Thoracic aorta (tissue), 2 donors: ENCODE measurements around the gene SERINC1. TPM values are rescaled to one million over a fixed set of nuclear protein-coding genes. Genes with fewer than 3 reads are reported as not detected.

Experiments
- ATAC-seq: fragments of 150-250 bp; one replicate; pipeline ENCODE4 v1.8.0; 2017; ENCODE audit warnings: low read depth; ENCODE audit not compliant: insufficient number of reproducible peaks, low FRiP score
- DNase-seq: peaks from one replicate; pipeline ENCODE4 v3.0.0-alpha.2; 2020; ENCODE audit warnings: low spot score
- H3K27ac ChIP-seq, 2 donors: fragments of 200-600 bp; sonication (generic); 1 replicate in 1 of 2; 2 replicates in 1 of 2; pipeline ENCODE4 v1.5.1; 2016; ENCODE audit warnings: mild to moderate bottlenecking in 2 of 2, moderate library complexity in 2 of 2
- H3K27me3 ChIP-seq: fragments of 200-600 bp; sonication (generic); replicated peaks from 2 replicates; pipeline ENCODE4 v1.6.0; 2016; ENCODE audit warnings: mild to moderate bottlenecking; ENCODE audit not compliant: insufficient read depth
- H3K36me3 ChIP-seq: fragments of 200-600 bp; sonication (generic); one replicate; pipeline ENCODE4 v1.5.1; 2016
- H3K4me1 ChIP-seq, 2 donors: fragments of 200-600 bp; sonication (generic); 1 replicate in 1 of 2; 2 replicates in 1 of 2; pipeline versions ENCODE4 v1.5.1 to v1.6.0; 2016; ENCODE audit warnings: low read depth in 2 of 2, mild to moderate bottlenecking in 1 of 2; ENCODE audit not compliant: control insufficient read depth in 1 of 2
- H3K4me3 ChIP-seq: fragments of 200-600 bp; sonication (generic); 2 replicates; pipeline ENCODE4 v1.5.1; 2016; ENCODE audit warnings: mild to moderate bottlenecking
- H3K9me3 ChIP-seq: fragments of 200-600 bp; sonication (generic); 2 replicates; pipeline ENCODE4 v1.5.1; 2016
- CTCF ChIP-seq: fragments of 200-600 bp; sonication (generic); IDR thresholded peaks from one replicate; pipeline ENCODE4 v1.5.1; 2019; ENCODE audit warnings: antibody characterized with exemption
- total RNA-seq, 2 donors: library from RNA; depleted of rRNA; stranded (reverse); fragments of >200 nt; gene quantifications; one replicate each; pipeline versions ENCODE4 v1.1.0 to v1.2.3, GENCODE V29; 2016

The SERINC1 gene
- total RNA-seq, 2 donors from 2014 or later: 248 to 258 TPM

- H3K4me1 ChIP-seq: no peaks in the 10 kb centered on the region
- H3K36me3 ChIP-seq: no peaks in the 10 kb centered on the region
- no peak overlapping the region for H3K27ac ChIP-seq
- TF ChIP-seq CTCF: no peak
- DNase-seq (no peak), ATAC-seq (no peak)
- no peaks in the 10 kb centered on the region for H3K27me3 ChIP-seq
- no peak overlapping the region for H3K4me3 ChIP-seq
- H3K9me3 ChIP-seq: no peaks in the 10 kb centered on the region
Observed at GRCh38 chr6:122408702-122409458, 62.7 kb downstream of the SERINC1 start.

GRCh38 chr6:122408240-122408639, 63.4 kb downstream of the SERINC1 start:
- no peaks in the 10 kb centered on the region for H3K9me3 ChIP-seq
- ATAC-seq: no peak
- no peaks in the 10 kb centered on the region for H3K36me3 ChIP-seq
- no peak for DNase-seq
- no peak overlapping the region for H3K4me3 ChIP-seq
- no peak for TF ChIP-seq CTCF
- no peak overlapping the region for H3K27ac ChIP-seq
- no peaks in the 10 kb centered on the region for H3K4me1 ChIP-seq
- H3K27me3 ChIP-seq: no peaks in the 10 kb centered on the region

- DNase-seq: no peak
- H3K9me3 ChIP-seq: no peaks in the 10 kb centered on the region
- H3K27me3 ChIP-seq: no peaks in the 10 kb centered on the region
- H3K4me3 ChIP-seq: no peak overlapping the region
- H3K36me3 ChIP-seq: no peaks in the 10 kb centered on the region
- TF ChIP-seq CTCF: no peak
- no peaks in the 10 kb centered on the region for H3K4me1 ChIP-seq
- ATAC-seq: no peak
- no peak overlapping the region for H3K27ac ChIP-seq
Observed at GRCh38 chr6:122407712-122408111, 63.9 kb downstream of the SERINC1 start.

- no peak for DNase-seq
- TF ChIP-seq CTCF: no peak
- Histone ChIP-seq H3K4me1 (peaks cover 0 to 7% of the 10 kb centered on the region in 2 donors), H3K27me3 (no peaks in the 10 kb centered on the region), H3K9me3 (no peaks in the 10 kb centered on the region), H3K36me3 (no peaks in the 10 kb centered on the region), H3K4me3 (no peak overlapping the region), H3K27ac (no peak overlapping the region)
- no peak for ATAC-seq
Observed at GRCh38 chr6:122406187-122406586, 65.4 kb downstream of the SERINC1 start.

GRCh38 chr6:122405417-122405816, 66.2 kb downstream of the SERINC1 start:
- DNase-seq (no peak), ATAC-seq (no peak)
- Histone ChIP-seq H3K4me3 (no peak overlapping the region), H3K27me3 (no peaks in the 10 kb centered on the region), H3K27ac (no peak overlapping the region), H3K36me3 (no peaks in the 10 kb centered on the region), H3K4me1 (peaks cover 0 to 15% of the 10 kb centered on the region in 2 donors), H3K9me3 (no peaks in the 10 kb centered on the region)
- TF ChIP-seq CTCF: no peak
